Progenitor cell of endocrine pancreas (in vitro differentiated cells): ENCODE data around the gene ADAMTS18. TPM values are rescaled to one million over a fixed set of nuclear protein-coding genes. Genes with fewer than 3 reads are reported as not detected.

Source experiments
- DNase-seq: peaks from one replicate; pipeline ENCODE4 v3.0.0; 2021; ENCODE audit warnings: low spot score; ENCODE audit not compliant: unreplicated experiment
- H3K27ac Mint-ChIP-seq: 2 replicates; pipeline ENCODE4 v1.8.0; 2021; ENCODE audit warnings: mild to moderate bottlenecking, moderate library complexity, mixed read lengths
- H3K27me3 Mint-ChIP-seq: 2 replicates; pipeline ENCODE4 v1.8.0; 2021; ENCODE audit warnings: mixed read lengths
- H3K36me3 Mint-ChIP-seq: 2 replicates; pipeline ENCODE4 v1.8.0; 2022; ENCODE audit warnings: mixed read lengths; ENCODE audit not compliant: insufficient read depth
- H3K4me1 Mint-ChIP-seq: 2 replicates; pipeline ENCODE4 v1.8.0; 2021; ENCODE audit warnings: low read depth, mixed read lengths
- H3K4me3 Mint-ChIP-seq: 2 replicates; pipeline ENCODE4 v1.8.0; 2021; ENCODE audit warnings: low read depth, mild to moderate bottlenecking, moderate library complexity, mixed read lengths
- H3K9me3 Mint-ChIP-seq: 2 replicates; pipeline ENCODE4 v1.8.0; 2021; ENCODE audit warnings: low read depth, mixed read lengths
- CTCF ChIP-seq: fragments of 200-600 bp; sonication (generic); IDR thresholded peaks from one replicate; pipeline ENCODE4 v1.5.0; 2021; ENCODE audit warnings: antibody characterized with exemption, mild to moderate bottlenecking; ENCODE audit not compliant: unreplicated experiment
- total RNA-seq: library from RNA; stranded (reverse); gene quantifications from 2 replicates; pipeline ENCODE4 v1.2.1, GENCODE V29; 2021

The ADAMTS18 gene
- total RNA-seq, 1 donor from 2014 or later, result 5.8 TPM

GRCh38 chr16:77435272-77435820, 512 bp upstream of the ADAMTS18 start:
- TF ChIP-seq CTCF, result no peak
- Mint-ChIP-seq H3K27me3 (peaks cover 59% of the 10 kb centered on the region), H3K4me3 (peak overlapping the region; percentile 75), H3K27ac (no peak overlapping the region), H3K9me3 (no peaks in the 10 kb centered on the region), H3K36me3 (no peaks in the 10 kb centered on the region), H3K4me1 (peaks cover 32% of the 10 kb centered on the region)
- no peak for DNase-seq

- peaks cover 57% of the 10 kb centered on the region for H3K27me3 Mint-ChIP-seq
- H3K36me3 Mint-ChIP-seq, result peaks cover 2% of the 10 kb centered on the region
- no peak for TF ChIP-seq CTCF
Observed at GRCh38 chr16:77434022-77434529, 758 bp downstream of the ADAMTS18 start.

GRCh38 chr16:77433146-77433545, 1.7 kb downstream of the ADAMTS18 start:
- Mint-ChIP-seq H3K4me3 (peak overlapping the region; percentile 77), H3K27me3 (peaks cover 54% of the 10 kb centered on the region)

More at GRCh38 chr16:77434022-77434529, 758 bp downstream of the ADAMTS18 start:
- peaks cover 2% of the 10 kb centered on the region for H3K9me3 Mint-ChIP-seq
- peak overlapping the region; percentile 70 for H3K27ac Mint-ChIP-seq
- peaks cover 29% of the 10 kb centered on the region for H3K4me1 Mint-ChIP-seq
- H3K4me3 Mint-ChIP-seq, result peak overlapping the region; percentile 77
- DNase-seq, result no peak

GRCh38 chr16:77432264-77432663, 2.6 kb downstream of the ADAMTS18 start:
- Mint-ChIP-seq H3K4me3 (no peak overlapping the region), H3K27me3 (peaks cover 47% of the 10 kb centered on the region), H3K9me3 (peaks cover 10% of the 10 kb centered on the region), H3K27ac (no peak overlapping the region), H3K36me3 (peaks cover 10% of the 10 kb centered on the region), H3K4me1 (peaks cover 22% of the 10 kb centered on the region)
- no peak for DNase-seq
- no peak for TF ChIP-seq CTCF

More at GRCh38 chr16:77433146-77433545, 1.7 kb downstream of the ADAMTS18 start:
- H3K9me3 Mint-ChIP-seq, result peaks cover 9% of the 10 kb centered on the region
- TF ChIP-seq CTCF, result no peak
- peaks cover 24% of the 10 kb centered on the region for H3K4me1 Mint-ChIP-seq
- H3K27ac Mint-ChIP-seq, result no peak overlapping the region
- peaks cover 8% of the 10 kb centered on the region for H3K36me3 Mint-ChIP-seq
- DNase-seq, result no peak

GRCh38 chr16:77430787-77431585, 3.8 kb downstream of the ADAMTS18 start:
- H3K27ac Mint-ChIP-seq, result no peak overlapping the region
- H3K4me1 Mint-ChIP-seq, result peaks cover 21% of the 10 kb centered on the region
- H3K27me3 Mint-ChIP-seq, result peaks cover 37% of the 10 kb centered on the region
- no peak for DNase-seq
- no peak for TF ChIP-seq CTCF
- no peak overlapping the region for H3K4me3 Mint-ChIP-seq
- H3K36me3 Mint-ChIP-seq, result peaks cover 10% of the 10 kb centered on the region
- peaks cover 10% of the 10 kb centered on the region for H3K9me3 Mint-ChIP-seq
